ENCODE data around the gene C11orf52. TPM values are rescaled to one million over a fixed set of nuclear protein-coding genes. Genes with fewer than 3 reads are reported as not detected.

Gene C11orf52
- total and polyA plus RNA-seq, 4 experiments from 2014 or later, result not detected

DNA sequence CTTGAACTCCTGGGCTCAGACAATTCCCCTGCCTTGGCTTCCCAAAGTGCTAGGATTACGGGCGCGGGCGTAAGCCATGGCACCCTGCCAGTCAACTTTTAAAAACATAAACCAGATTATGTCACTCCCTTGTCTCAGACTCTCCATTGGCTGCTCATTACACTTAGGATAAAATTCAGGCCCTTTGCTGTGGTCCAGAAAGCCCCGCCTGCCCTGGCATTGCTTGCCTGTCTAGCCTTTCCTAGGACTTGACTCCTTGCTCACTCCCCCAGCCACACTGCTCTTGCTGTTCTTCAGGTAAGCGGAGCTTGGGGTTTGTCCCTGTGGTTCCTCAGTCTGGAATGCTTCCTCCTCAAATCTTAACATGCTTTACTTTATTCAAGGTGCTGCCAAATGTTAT is 48.9 kb downstream of the C11orf52 start:
- DNase-seq, result no peak
- ChIA-PET CTCF (ENCODE audit: partially characterized antibody) (interaction anchor here (2.1 kb wide), 1 partner anchor 36 kb away, joined by 7 read pairs; no protein-coding TSS in a partner anchor), POLR2A (ENCODE audit: partially characterized antibody) (no interaction called here)
- H3K27me3 ChIP-seq (ENCODE audit: insufficient read depth, low read length), result no peaks in the 10 kb centered on the region
- Mint-ChIP-seq H3K27me3 (no peaks in the 10 kb centered on the region), H3K27ac (no peak overlapping the region), H3K4me3 (no peak overlapping the region), H3K9me3 (no peaks in the 10 kb centered on the region), H3K36me3 (peaks cover 0 to 15% of the 10 kb centered on the region in 2 donors), H3K4me1 (peaks cover 0 to 1% (median 0%) of the 10 kb centered on the region in 4 donors)
- no peaks in the 10 kb centered on the region for H3K4me1 ChIP-seq (ENCODE audit: insufficient read depth, low read length)
- no peaks in the 10 kb centered on the region for H3K9me3 ChIP-seq (ENCODE audit: control insufficient read depth in 1 of 2, low read length in 2 of 2)
- no peak overlapping the region for H3K4me3 ChIP-seq (ENCODE audit: low read length in 2 of 2)
- H3K36me3 ChIP-seq (ENCODE audit: insufficient read depth, low read length), result no peaks in the 10 kb centered on the region
- intact Hi-C loops (cut with micrococcal nuclease), result no loop called here
- no peak overlapping the region for H3K27ac ChIP-seq (ENCODE audit: low read depth, low read length)

GRCh38 chr11:111969344-111969743 is 50.6 kb downstream of the C11orf52 start:
- H3K9me3 ChIP-seq (ENCODE audit: control insufficient read depth in 1 of 2, low read length in 2 of 2), result no peaks in the 10 kb centered on the region
- no peak overlapping the region for H3K27ac ChIP-seq (ENCODE audit: low read depth, low read length)
- Mint-ChIP-seq H3K27me3 (no peaks in the 10 kb centered on the region), H3K9me3 (no peaks in the 10 kb centered on the region), H3K36me3 (peaks cover 0 to 15% of the 10 kb centered on the region in 2 donors), H3K27ac (no peak overlapping the region), H3K4me3 (no peak overlapping the region), H3K4me1 (peaks cover 0 to 1% (median 0%) of the 10 kb centered on the region in 4 donors)
- no peak for DNase-seq
- no peaks in the 10 kb centered on the region for H3K36me3 ChIP-seq (ENCODE audit: insufficient read depth, low read length)
- POLR2A ChIA-PET (ENCODE audit: partially characterized antibody), result no interaction called here
- intact Hi-C loops (cut with micrococcal nuclease), result no loop called here
- no peak overlapping the region for H3K4me3 ChIP-seq (ENCODE audit: low read length in 2 of 2)
- H3K4me1 ChIP-seq (ENCODE audit: insufficient read depth, low read length), result no peaks in the 10 kb centered on the region
- no peaks in the 10 kb centered on the region for H3K27me3 ChIP-seq (ENCODE audit: insufficient read depth, low read length)
- CTCF ChIA-PET (ENCODE audit: partially characterized antibody), result interaction anchor here (2.1 kb wide), 1 partner anchor 37 kb away, joined by 7 read pairs; no protein-coding TSS in a partner anchor

GRCh38 chr11:111974446-111974845 is 55.7 kb downstream of the C11orf52 start:
- Mint-ChIP-seq H3K4me1 (peaks cover 4 to 10% (median 8%) of the 10 kb centered on the region in 4 donors), H3K27ac (no peak overlapping the region), H3K9me3 (no peaks in the 10 kb centered on the region), H3K36me3 (peaks cover 0 to 7% of the 10 kb centered on the region in 2 donors), H3K4me3 (no peak overlapping the region), H3K27me3 (peaks cover 4 to 17% of the 10 kb centered on the region in 2 donors)
- POLR2A ChIA-PET (ENCODE audit: partially characterized antibody), result no interaction called here
- Histone ChIP-seq H3K36me3 (ENCODE audit: insufficient read depth, low read length) (no peaks in the 10 kb centered on the region), H3K27ac (ENCODE audit: low read depth, low read length) (no peak overlapping the region), H3K27me3 (ENCODE audit: insufficient read depth, low read length) (no peaks in the 10 kb centered on the region), H3K9me3 (ENCODE audit: control insufficient read depth in 1 of 2, low read length in 2 of 2) (no peaks in the 10 kb centered on the region), H3K4me1 (ENCODE audit: insufficient read depth, low read length) (peaks cover 7% of the 10 kb centered on the region), H3K4me3 (ENCODE audit: low read length in 2 of 2) (no peak overlapping the region)
- intact Hi-C loops (cut with micrococcal nuclease), result no loop called here
- CTCF ChIA-PET (ENCODE audit: partially characterized antibody), result interaction anchor here (1.0 kb wide), 1 partner anchor 43 kb away, joined by 4 read pairs; no protein-coding TSS in a partner anchor
- DNase-seq, result no peak

- H3K27ac Mint-ChIP-seq, result no peak overlapping the region
- ChIA-PET CTCF (ENCODE audit: partially characterized antibody) (interaction anchor here (1.0 to 1.2 kb wide), 2 partner anchors 44 to 46 kb away, joined by 4 to 5 read pairs; no protein-coding TSS in a partner anchor), POLR2A (ENCODE audit: partially characterized antibody) (no interaction called here)
Observed at GRCh38 chr11:111975076-111975806, 56.5 kb downstream of the C11orf52 start.

DNA sequence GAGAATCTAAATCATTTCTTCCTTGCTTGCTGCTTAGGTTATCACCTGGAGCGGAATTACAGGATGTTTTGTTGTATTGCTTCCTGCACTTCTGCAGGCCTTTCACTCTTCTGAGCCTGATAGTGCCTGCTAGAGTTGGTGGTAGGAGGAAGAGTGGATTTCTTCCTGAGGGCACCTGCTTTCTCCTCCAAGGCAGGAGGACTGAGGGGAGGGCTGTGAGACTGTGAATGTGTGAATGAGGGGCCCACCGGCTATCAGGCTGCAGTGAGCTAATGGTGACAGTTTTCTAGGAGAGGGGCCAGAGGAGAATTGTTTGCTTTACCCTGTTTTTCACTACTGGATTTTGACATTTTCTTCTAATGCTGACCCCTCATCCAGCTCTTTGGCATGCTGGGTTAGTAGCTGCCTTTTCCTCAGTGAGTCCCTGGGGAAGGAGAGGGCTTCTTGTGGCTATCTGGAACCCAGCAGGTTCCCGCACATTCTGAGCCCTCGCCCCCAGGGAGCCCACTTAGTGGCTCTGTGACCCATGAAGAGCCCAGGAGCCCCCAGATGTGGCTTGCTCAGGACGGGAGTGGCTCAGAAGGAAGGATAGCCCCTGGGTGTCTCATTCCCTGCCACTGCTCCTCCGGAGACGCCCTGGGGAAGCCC is 57.5 kb downstream of the C11orf52 start:
- H3K36me3 ChIP-seq (ENCODE audit: insufficient read depth, low read length), result no peaks in the 10 kb centered on the region
- no peaks in the 10 kb centered on the region for H3K27me3 ChIP-seq (ENCODE audit: insufficient read depth, low read length)
- CTCF ChIA-PET (ENCODE audit: partially characterized antibody), result interaction anchor here (1.2 kb wide), 1 partner anchor 47 kb away, joined by 5 read pairs; no protein-coding TSS in a partner anchor
- peaks cover 0 to 1% (median 0%) of the 10 kb centered on the region in 8 donors for H3K9me3 Mint-ChIP-seq
- H3K4me3 Mint-ChIP-seq, result peak overlapping the region; percentile 47 to 85 (median 71)
- peak overlapping the region in 1 of 7 donors; percentile 68 for H3K27ac Mint-ChIP-seq
- no peaks in the 10 kb centered on the region for H3K36me3 Mint-ChIP-seq
- no peaks in the 10 kb centered on the region for H3K9me3 ChIP-seq (ENCODE audit: control insufficient read depth in 1 of 2, low read length in 2 of 2)
- H3K4me3 ChIP-seq (ENCODE audit: low read length in 2 of 2), result no peak overlapping the region
- H3K27ac ChIP-seq (ENCODE audit: low read depth, low read length), result no peak overlapping the region
- POLR2A ChIA-PET (ENCODE audit: partially characterized antibody), result no interaction called here
- intact Hi-C loops (cut with micrococcal nuclease), result no loop called here
- peaks cover 8 to 17% of the 10 kb centered on the region in 2 donors for H3K27me3 Mint-ChIP-seq
- DNase-seq, result no peak
- H3K4me1 Mint-ChIP-seq, result peaks cover 4 to 10% (median 8%) of the 10 kb centered on the region in 4 donors
- H3K4me1 ChIP-seq (ENCODE audit: insufficient read depth, low read length), result peaks cover 7% of the 10 kb centered on the region

More at GRCh38 chr11:111975076-111975806, 56.5 kb downstream of the C11orf52 start:
- H3K27ac ChIP-seq (ENCODE audit: low read depth, low read length), result no peak overlapping the region
- peak overlapping the region in 2 of 8 donors; percentile 13 to 60 for H3K4me3 Mint-ChIP-seq
- DNase-seq, result no peak
- H3K4me3 ChIP-seq (ENCODE audit: low read length in 2 of 2), result no peak overlapping the region
- no peaks in the 10 kb centered on the region for H3K36me3 ChIP-seq (ENCODE audit: insufficient read depth, low read length)
- peaks cover 7% of the 10 kb centered on the region for H3K4me1 ChIP-seq (ENCODE audit: insufficient read depth, low read length)
- H3K27me3 Mint-ChIP-seq, result peaks cover 8 to 17% of the 10 kb centered on the region in 2 donors
- H3K27me3 ChIP-seq (ENCODE audit: insufficient read depth, low read length), result no peaks in the 10 kb centered on the region
- peaks cover 4 to 10% (median 8%) of the 10 kb centered on the region in 4 donors for H3K4me1 Mint-ChIP-seq
- intact Hi-C loops (cut with micrococcal nuclease), result no loop called here
- H3K9me3 ChIP-seq (ENCODE audit: control insufficient read depth in 1 of 2, low read length in 2 of 2), result no peaks in the 10 kb centered on the region
- no peaks in the 10 kb centered on the region for H3K9me3 Mint-ChIP-seq
- H3K36me3 Mint-ChIP-seq, result peaks cover 0 to 4% of the 10 kb centered on the region in 2 donors

Other genes starting within 250 kb of the C11orf52 start
- 10 to 100 TPM; 38.9 to 39.1 TPM for gene PPP2R1B, start 152.5 kb upstream of the C11orf52 start, total RNA-seq
- 10 to 100 TPM; 18.4 to 27.9 TPM for gene PPP2R1B, start 152.5 kb upstream of the C11orf52 start, polyA plus RNA-seq
- gene ALG9, start 47.3 kb upstream of the C11orf52 start, total RNA-seq, result 10 to 100 TPM; 28.2 to 28.3 TPM
- 10 to 100 TPM in 1 of 2 donors, 1 to 10 TPM in 1; 8.6 to 14.2 TPM for gene ALG9, start 47.3 kb upstream of the C11orf52 start, polyA plus RNA-seq
- 1 to 10 TPM; 3.9 to 4.0 TPM for gene FDXACB1, start 39.7 kb upstream of the C11orf52 start, total RNA-seq
- gene FDXACB1, start 39.7 kb upstream of the C11orf52 start, polyA plus RNA-seq, result 1 to 10 TPM; 6.7 to 8.9 TPM
- gene CFAP68, start 39.4 kb upstream of the C11orf52 start, total RNA-seq, result 10 to 100 TPM; 14.8 to 18.7 TPM
- gene CFAP68, start 39.4 kb upstream of the C11orf52 start, polyA plus RNA-seq, result 10 to 100 TPM; 30.7 to 30.9 TPM
- not detected for gene CRYAB, start 7.1 kb upstream of the C11orf52 start, total RNA-seq
- gene CRYAB, start 7.1 kb upstream of the C11orf52 start, polyA plus RNA-seq, result not detected
- gene HSPB2, start 6.2 kb upstream of the C11orf52 start, total RNA-seq, result not detected
- gene HSPB2, start 6.2 kb upstream of the C11orf52 start, polyA plus RNA-seq, result not detected
- 1 to 10 TPM; 1.1 to 2.1 TPM for gene DIXDC1, start 18.4 kb downstream of the C11orf52 start, total RNA-seq
- gene DIXDC1, start 18.4 kb downstream of the C11orf52 start, polyA plus RNA-seq, result under 1 TPM; 0.72 to 0.75 TPM
- gene DLAT, start 106.5 kb downstream of the C11orf52 start, total RNA-seq, result 10 to 100 TPM; 19.4 to 21.6 TPM
- 10 to 100 TPM; 27.7 to 33.4 TPM for gene DLAT, start 106.5 kb downstream of the C11orf52 start, polyA plus RNA-seq
- gene PIH1D2, start 155.1 kb downstream of the C11orf52 start, total RNA-seq, result not detected
- not detected for gene PIH1D2, start 155.1 kb downstream of the C11orf52 start, polyA plus RNA-seq
- 10 to 100 TPM; 20.9 to 21.2 TPM for gene NKAPD1, start 155.4 kb downstream of the C11orf52 start, total RNA-seq
- 10 to 100 TPM in 1 of 2 donors, 1 to 10 TPM in 1; 7.7 to 14.2 TPM for gene NKAPD1, start 155.4 kb downstream of the C11orf52 start, polyA plus RNA-seq
- 10 to 100 TPM; 26.2 to 28.0 TPM for gene TIMM8B, start 167.8 kb downstream of the C11orf52 start, total RNA-seq
- 10 to 100 TPM; 54.1 to 65.9 TPM for gene TIMM8B, start 167.8 kb downstream of the C11orf52 start, polyA plus RNA-seq
- gene SDHD, start 168.0 kb downstream of the C11orf52 start, total RNA-seq, result 10 to 100 TPM; 61.2 to 65.5 TPM
- 100 to 1,000 TPM; 159 to 302 TPM for gene SDHD, start 168.0 kb downstream of the C11orf52 start, polyA plus RNA-seq
- gene IL18, start 245.2 kb downstream of the C11orf52 start, total RNA-seq, result under 1 TPM in 1 of 2 experiments, not detected in 1; 0.42 TPM
- gene IL18, start 245.2 kb downstream of the C11orf52 start, polyA plus RNA-seq, result not detected
- gene TEX12, start 248.5 kb downstream of the C11orf52 start, total RNA-seq, result under 1 TPM in 1 of 2 experiments, not detected in 1; 0.29 TPM
- gene TEX12, start 248.5 kb downstream of the C11orf52 start, polyA plus RNA-seq, result not detected

All from CD4-positive, alpha-beta memory T cell (primary cell).